HepG2 (cell line): ENCODE measurements around the gene SFT2D1. TPM values are rescaled to one million over a fixed set of nuclear protein-coding genes. Genes with fewer than 3 reads are reported as not detected.

ENCODE experiments used
- ELF4 ChIP-seq: sonication (generic); formaldehyde crosslinking; IDR thresholded peaks from 2 replicates; pipeline ENCODE4 v1.5.0; 2020; ENCODE audit warnings: missing genetic modification reagents, mild to moderate bottlenecking, moderate library complexity, borderline replicate concordance
- KLF6 ChIP-seq: IDR thresholded peaks from 2 replicates; pipeline ENCODE4 v1.8.0; 2016; ENCODE audit warnings: missing biosample characterization, missing genetic modification reagents
- NAIF1 ChIP-seq: sonication (generic); formaldehyde crosslinking; IDR thresholded peaks from 2 replicates; pipeline ENCODE4 v1.5.0; 2020; ENCODE audit warnings: mild to moderate bottlenecking, missing genetic modification reagents, borderline replicate concordance
- NRL ChIP-seq: sonication (generic); formaldehyde crosslinking; IDR thresholded peaks from 2 replicates; pipeline ENCODE4 v1.5.0; 2020; ENCODE audit warnings: missing genetic modification reagents, mild to moderate bottlenecking, moderate library complexity, borderline replicate concordance
- SATB2 ChIP-seq: sonication (generic); formaldehyde crosslinking; IDR thresholded peaks from 2 replicates; pipeline ENCODE4 v1.5.0; 2020; ENCODE audit warnings: missing genetic modification reagents
- SRSF1 ChIP-seq: fragments of 200-400 bp; formaldehyde crosslinking; optimal IDR thresholded peaks from 2 replicates; pipeline ENCODE3; 2017; ENCODE audit warnings: mild to moderate bottlenecking, low read depth, low read length, moderate library complexity
- ZNF446 ChIP-seq: sonication (generic); formaldehyde crosslinking; IDR thresholded peaks from 2 replicates; pipeline ENCODE4 v1.5.0; 2020; ENCODE audit warnings: mild to moderate bottlenecking, missing genetic modification reagents
- polyA plus RNA-seq, 8 experiments: library from polyadenylated mRNA; depleted of rRNA in 3 of 8; stranded (reverse) in 7 of 8; unstranded in 1 of 8; fragments of >200 nt; fragmentation: Illumina TruSeq in 4 of 8; extraction: Trizol in 4 of 8; gene quantifications; 2 replicates each; pipeline versions ENCODE4 v1.2.1 to v1.2.3, GENCODE V29; 2011 to 2016; ENCODE audit warnings: low read depth in 4 of 8, missing spikeins in 1 of 8, mixed read lengths in 1 of 8; ENCODE audit not compliant: insufficient read depth in 1 of 8
- total RNA-seq, 5 experiments: library from RNA; depleted of rRNA; stranded (reverse); fragments of >200 nt; fragmentation: Illumina TruSeq; extraction: Trizol; gene quantifications; 2 replicates each; pipeline ENCODE4 v1.2.3, GENCODE V29; 2016; ENCODE audit warnings: low read depth in 1 of 5
- TF ChIP-seq, protein P1 (sequence below): sonication (generic); formaldehyde crosslinking; IDR thresholded peaks from 2 replicates; pipeline ENCODE4 v1.8.1; 2022; ENCODE audit warnings: low read depth, mild to moderate bottlenecking, missing genetic modification reagents
- TF ChIP-seq, protein P2 (sequence below): sonication (generic); formaldehyde crosslinking; IDR thresholded peaks from 2 replicates; pipeline ENCODE4 v1.8.0; 2022; ENCODE audit warnings: missing genetic modification reagents, low read depth, mild to moderate bottlenecking, borderline replicate concordance
- TF ChIP-seq, protein P3 (sequence below): fragments of 450-650 bp; IDR thresholded peaks from 2 replicates; pipeline ENCODE4 v1.6.1; 2017
- TF ChIP-seq, protein P4 (sequence below): sonication (generic); formaldehyde crosslinking; IDR thresholded peaks from 2 replicates; pipeline ENCODE4 v1.4.0; 2020; ENCODE audit warnings: missing genetic modification reagents
- TF ChIP-seq, protein P5 (sequence below): sonication (generic); formaldehyde crosslinking; IDR thresholded peaks from 2 replicates; pipeline ENCODE4 v1.5.0; 2020; ENCODE audit warnings: missing genetic modification reagents
- TF ChIP-seq, protein P6 (sequence below): sonication (generic); formaldehyde crosslinking; IDR thresholded peaks from 2 replicates; pipeline ENCODE4; 2020; ENCODE audit warnings: missing genetic modification reagents, mild to moderate bottlenecking, borderline replicate concordance

SFT2D1 gene
- total and polyA plus RNA-seq, 2 of the 13 experiments (the other 11 are each of a cell fraction or from before 2014, with no cell fraction given): 115 to 147 TPM

DNA sequence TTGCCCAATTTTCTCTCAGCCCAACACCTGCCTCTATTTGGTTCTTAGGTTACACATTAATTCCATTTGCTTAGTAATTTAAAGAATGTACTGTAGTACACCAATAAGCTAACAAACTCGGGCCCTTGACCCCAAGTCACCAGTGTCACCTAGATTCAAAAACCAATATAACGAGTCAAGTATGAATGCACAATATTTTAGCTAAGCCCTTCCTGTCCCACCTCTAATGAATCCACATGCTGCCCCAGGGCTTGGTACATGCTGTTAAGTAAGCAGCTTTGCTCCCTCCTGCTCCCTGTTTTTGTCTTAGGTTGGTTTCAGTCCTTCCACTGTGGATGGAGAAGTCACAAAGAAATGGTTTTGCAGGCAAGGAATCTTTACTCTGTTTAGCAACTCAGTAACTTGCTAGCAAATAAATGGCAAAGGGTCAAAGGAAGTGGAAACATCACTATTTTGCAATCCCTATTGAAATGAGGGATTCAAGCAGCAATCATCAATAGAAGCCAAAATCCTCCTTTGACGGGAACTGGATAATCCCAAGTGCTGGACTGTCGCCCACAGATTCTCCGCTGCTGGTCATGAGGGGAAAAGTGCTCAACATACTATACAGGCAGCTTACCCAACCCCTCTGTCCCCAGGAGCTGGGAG lies 45.4 kb upstream of the SFT2D1 start (continued):
- TF ChIP-seq, protein P1, sequence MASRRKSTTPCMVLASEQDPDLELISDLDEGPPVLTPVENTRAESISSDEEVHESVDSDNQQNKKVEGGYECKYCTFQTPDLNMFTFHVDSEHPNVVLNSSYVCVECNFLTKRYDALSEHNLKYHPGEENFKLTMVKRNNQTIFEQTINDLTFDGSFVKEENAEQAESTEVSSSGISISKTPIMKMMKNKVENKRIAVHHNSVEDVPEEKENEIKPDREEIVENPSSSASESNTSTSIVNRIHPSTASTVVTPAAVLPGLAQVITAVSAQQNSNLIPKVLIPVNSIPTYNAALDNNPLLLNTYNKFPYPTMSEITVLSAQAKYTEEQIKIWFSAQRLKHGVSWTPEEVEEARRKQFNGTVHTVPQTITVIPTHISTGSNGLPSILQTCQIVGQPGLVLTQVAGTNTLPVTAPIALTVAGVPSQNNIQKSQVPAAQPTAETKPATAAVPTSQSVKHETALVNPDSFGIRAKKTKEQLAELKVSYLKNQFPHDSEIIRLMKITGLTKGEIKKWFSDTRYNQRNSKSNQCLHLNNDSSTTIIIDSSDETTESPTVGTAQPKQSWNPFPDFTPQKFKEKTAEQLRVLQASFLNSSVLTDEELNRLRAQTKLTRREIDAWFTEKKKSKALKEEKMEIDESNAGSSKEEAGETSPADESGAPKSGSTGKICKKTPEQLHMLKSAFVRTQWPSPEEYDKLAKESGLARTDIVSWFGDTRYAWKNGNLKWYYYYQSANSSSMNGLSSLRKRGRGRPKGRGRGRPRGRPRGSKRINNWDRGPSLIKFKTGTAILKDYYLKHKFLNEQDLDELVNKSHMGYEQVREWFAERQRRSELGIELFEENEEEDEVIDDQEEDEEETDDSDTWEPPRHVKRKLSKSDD (CRISPR knock-in tag): no peak
- TF ChIP-seq NRL: no peak
- TF ChIP-seq, protein P2, sequence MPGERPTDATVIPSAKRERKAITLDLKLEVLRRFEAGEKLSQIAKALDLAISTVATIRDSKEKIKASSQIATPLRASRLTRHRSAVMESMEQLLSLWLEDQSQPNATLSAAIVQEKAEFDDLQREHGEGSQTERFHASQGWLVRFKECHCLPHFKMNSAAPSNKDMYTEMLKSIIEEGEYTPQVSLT (CRISPR knock-in tag): no peak
- peak; percentile 41; the same call in 1 of the 2 replicates for TF ChIP-seq SATB2 (CRISPR knock-in tag)
- 0 out of 2 replicates have a peak, but pooled peaks have one; percentile 78 for TF ChIP-seq NAIF1 (CRISPR knock-in tag)
- TF ChIP-seq ZNF446 (CRISPR knock-in tag): no peak
- TF ChIP-seq, protein P3, sequence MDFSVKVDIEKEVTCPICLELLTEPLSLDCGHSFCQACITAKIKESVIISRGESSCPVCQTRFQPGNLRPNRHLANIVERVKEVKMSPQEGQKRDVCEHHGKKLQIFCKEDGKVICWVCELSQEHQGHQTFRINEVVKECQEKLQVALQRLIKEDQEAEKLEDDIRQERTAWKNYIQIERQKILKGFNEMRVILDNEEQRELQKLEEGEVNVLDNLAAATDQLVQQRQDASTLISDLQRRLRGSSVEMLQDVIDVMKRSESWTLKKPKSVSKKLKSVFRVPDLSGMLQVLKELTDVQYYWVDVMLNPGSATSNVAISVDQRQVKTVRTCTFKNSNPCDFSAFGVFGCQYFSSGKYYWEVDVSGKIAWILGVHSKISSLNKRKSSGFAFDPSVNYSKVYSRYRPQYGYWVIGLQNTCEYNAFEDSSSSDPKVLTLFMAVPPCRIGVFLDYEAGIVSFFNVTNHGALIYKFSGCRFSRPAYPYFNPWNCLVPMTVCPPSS: no peak
- 0 out of 2 replicates have a peak, but pooled peaks have one; percentile 14 for TF ChIP-seq ELF4
- TF ChIP-seq, protein P4, sequence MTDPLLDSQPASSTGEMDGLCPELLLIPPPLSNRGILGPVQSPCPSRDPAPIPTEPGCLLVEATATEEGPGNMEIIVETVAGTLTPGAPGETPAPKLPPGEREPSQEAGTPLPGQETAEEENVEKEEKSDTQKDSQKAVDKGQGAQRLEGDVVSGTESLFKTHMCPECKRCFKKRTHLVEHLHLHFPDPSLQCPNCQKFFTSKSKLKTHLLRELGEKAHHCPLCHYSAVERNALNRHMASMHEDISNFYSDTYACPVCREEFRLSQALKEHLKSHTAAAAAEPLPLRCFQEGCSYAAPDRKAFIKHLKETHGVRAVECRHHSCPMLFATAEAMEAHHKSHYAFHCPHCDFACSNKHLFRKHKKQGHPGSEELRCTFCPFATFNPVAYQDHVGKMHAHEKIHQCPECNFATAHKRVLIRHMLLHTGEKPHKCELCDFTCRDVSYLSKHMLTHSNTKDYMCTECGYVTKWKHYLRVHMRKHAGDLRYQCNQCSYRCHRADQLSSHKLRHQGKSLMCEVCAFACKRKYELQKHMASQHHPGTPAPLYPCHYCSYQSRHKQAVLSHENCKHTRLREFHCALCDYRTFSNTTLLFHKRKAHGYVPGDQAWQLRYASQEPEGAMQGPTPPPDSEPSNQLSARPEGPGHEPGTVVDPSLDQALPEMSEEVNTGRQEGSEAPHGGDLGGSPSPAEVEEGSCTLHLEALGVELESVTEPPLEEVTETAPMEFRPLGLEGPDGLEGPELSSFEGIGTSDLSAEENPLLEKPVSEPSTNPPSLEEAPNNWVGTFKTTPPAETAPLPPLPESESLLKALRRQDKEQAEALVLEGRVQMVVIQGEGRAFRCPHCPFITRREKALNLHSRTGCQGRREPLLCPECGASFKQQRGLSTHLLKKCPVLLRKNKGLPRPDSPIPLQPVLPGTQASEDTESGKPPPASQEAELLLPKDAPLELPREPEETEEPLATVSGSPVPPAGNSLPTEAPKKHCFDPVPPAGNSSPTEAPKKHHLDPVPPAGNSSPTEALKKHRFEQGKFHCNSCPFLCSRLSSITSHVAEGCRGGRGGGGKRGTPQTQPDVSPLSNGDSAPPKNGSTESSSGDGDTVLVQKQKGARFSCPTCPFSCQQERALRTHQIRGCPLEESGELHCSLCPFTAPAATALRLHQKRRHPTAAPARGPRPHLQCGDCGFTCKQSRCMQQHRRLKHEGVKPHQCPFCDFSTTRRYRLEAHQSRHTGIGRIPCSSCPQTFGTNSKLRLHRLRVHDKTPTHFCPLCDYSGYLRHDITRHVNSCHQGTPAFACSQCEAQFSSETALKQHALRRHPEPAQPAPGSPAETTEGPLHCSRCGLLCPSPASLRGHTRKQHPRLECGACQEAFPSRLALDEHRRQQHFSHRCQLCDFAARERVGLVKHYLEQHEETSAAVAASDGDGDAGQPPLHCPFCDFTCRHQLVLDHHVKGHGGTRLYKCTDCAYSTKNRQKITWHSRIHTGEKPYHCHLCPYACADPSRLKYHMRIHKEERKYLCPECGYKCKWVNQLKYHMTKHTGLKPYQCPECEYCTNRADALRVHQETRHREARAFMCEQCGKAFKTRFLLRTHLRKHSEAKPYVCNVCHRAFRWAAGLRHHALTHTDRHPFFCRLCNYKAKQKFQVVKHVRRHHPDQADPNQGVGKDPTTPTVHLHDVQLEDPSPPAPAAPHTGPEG (CRISPR knock-in tag): peak; percentile 69
- TF ChIP-seq, protein P5, sequence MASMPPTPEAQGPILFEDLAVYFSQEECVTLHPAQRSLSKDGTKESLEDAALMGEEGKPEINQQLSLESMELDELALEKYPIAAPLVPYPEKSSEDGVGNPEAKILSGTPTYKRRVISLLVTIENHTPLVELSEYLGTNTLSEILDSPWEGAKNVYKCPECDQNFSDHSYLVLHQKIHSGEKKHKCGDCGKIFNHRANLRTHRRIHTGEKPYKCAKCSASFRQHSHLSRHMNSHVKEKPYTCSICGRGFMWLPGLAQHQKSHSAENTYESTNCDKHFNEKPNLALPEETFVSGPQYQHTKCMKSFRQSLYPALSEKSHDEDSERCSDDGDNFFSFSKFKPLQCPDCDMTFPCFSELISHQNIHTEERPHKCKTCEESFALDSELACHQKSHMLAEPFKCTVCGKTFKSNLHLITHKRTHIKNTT: no peak
- peak; percentile 70 for TF ChIP-seq KLF6 (CRISPR knock-in tag)
- TF ChIP-seq SRSF1: no peak
- TF ChIP-seq, protein P6, sequence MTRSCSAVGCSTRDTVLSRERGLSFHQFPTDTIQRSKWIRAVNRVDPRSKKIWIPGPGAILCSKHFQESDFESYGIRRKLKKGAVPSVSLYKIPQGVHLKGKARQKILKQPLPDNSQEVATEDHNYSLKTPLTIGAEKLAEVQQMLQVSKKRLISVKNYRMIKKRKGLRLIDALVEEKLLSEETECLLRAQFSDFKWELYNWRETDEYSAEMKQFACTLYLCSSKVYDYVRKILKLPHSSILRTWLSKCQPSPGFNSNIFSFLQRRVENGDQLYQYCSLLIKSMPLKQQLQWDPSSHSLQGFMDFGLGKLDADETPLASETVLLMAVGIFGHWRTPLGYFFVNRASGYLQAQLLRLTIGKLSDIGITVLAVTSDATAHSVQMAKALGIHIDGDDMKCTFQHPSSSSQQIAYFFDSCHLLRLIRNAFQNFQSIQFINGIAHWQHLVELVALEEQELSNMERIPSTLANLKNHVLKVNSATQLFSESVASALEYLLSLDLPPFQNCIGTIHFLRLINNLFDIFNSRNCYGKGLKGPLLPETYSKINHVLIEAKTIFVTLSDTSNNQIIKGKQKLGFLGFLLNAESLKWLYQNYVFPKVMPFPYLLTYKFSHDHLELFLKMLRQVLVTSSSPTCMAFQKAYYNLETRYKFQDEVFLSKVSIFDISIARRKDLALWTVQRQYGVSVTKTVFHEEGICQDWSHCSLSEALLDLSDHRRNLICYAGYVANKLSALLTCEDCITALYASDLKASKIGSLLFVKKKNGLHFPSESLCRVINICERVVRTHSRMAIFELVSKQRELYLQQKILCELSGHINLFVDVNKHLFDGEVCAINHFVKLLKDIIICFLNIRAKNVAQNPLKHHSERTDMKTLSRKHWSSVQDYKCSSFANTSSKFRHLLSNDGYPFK (CRISPR knock-in tag): no peak
